HepG2 (cell line): ENCODE measurements around the gene UBAP1L.
"Not testable (repeated sequence)": the region's sequence is repeated elsewhere in the genome, so short reads cannot be mapped to it uniquely, and the experiment has no call there.

Experiments
- FIP1L1 ChIP-seq: fragments of 200-400 bp; formaldehyde crosslinking; IDR thresholded peaks from 2 replicates; pipeline ENCODE4 v1.6.1; 2018; ENCODE audit warnings: low read depth, mild to moderate bottlenecking, low read length, moderate library complexity, borderline replicate concordance; ENCODE audit not compliant: insufficient read depth
- HCFC1 ChIP-seq: fragments of 150-350 bp; IDR thresholded peaks from 2 replicates; pipeline ENCODE4 v1.6.1; 2014; ENCODE audit warnings: low read depth, low read length
- KLF6 ChIP-seq: IDR thresholded peaks from 2 replicates; pipeline ENCODE4 v1.8.0; 2016; ENCODE audit warnings: missing biosample characterization, missing genetic modification reagents
- NR2F2 ChIP-seq: IDR thresholded peaks from 2 replicates; pipeline ENCODE4 v1.6.1; 2012; ENCODE audit warnings: low read depth, inconsistent platforms, borderline replicate concordance
- PHF8 ChIP-seq: sonication (generic); formaldehyde crosslinking; IDR thresholded peaks from 2 replicates; pipeline ENCODE4 v1.5.0; 2020; ENCODE audit warnings: missing genetic modification reagents
- TF ChIP-seq, protein P1 (sequence below): sonication (generic); formaldehyde crosslinking; IDR thresholded peaks from 2 replicates; pipeline ENCODE4 v1.4.0; 2020; ENCODE audit warnings: missing genetic modification reagents
- TF ChIP-seq, protein P2 (sequence below): sonication (generic); formaldehyde crosslinking; IDR thresholded peaks from 2 replicates; pipeline ENCODE4 v1.4.0; 2020; ENCODE audit warnings: mild to moderate bottlenecking, missing genetic modification reagents
- TF ChIP-seq, protein P3 (sequence below): sonication (generic); formaldehyde crosslinking; IDR thresholded peaks from 2 replicates; pipeline ENCODE4 v1.8.1; 2023; ENCODE audit warnings: missing genetic modification reagents, inconsistent platforms, borderline replicate concordance

- not testable (repeated sequence) for TF ChIP-seq KLF6 (CRISPR knock-in tag); HCFC1; PHF8 (CRISPR knock-in tag); NR2F2; FIP1L1
- TF ChIP-seq, protein P1, sequence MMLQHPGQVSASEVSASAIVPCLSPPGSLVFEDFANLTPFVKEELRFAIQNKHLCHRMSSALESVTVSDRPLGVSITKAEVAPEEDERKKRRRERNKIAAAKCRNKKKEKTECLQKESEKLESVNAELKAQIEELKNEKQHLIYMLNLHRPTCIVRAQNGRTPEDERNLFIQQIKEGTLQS (CRISPR knock-in tag): not testable (repeated sequence)
- TF ChIP-seq, protein P2, sequence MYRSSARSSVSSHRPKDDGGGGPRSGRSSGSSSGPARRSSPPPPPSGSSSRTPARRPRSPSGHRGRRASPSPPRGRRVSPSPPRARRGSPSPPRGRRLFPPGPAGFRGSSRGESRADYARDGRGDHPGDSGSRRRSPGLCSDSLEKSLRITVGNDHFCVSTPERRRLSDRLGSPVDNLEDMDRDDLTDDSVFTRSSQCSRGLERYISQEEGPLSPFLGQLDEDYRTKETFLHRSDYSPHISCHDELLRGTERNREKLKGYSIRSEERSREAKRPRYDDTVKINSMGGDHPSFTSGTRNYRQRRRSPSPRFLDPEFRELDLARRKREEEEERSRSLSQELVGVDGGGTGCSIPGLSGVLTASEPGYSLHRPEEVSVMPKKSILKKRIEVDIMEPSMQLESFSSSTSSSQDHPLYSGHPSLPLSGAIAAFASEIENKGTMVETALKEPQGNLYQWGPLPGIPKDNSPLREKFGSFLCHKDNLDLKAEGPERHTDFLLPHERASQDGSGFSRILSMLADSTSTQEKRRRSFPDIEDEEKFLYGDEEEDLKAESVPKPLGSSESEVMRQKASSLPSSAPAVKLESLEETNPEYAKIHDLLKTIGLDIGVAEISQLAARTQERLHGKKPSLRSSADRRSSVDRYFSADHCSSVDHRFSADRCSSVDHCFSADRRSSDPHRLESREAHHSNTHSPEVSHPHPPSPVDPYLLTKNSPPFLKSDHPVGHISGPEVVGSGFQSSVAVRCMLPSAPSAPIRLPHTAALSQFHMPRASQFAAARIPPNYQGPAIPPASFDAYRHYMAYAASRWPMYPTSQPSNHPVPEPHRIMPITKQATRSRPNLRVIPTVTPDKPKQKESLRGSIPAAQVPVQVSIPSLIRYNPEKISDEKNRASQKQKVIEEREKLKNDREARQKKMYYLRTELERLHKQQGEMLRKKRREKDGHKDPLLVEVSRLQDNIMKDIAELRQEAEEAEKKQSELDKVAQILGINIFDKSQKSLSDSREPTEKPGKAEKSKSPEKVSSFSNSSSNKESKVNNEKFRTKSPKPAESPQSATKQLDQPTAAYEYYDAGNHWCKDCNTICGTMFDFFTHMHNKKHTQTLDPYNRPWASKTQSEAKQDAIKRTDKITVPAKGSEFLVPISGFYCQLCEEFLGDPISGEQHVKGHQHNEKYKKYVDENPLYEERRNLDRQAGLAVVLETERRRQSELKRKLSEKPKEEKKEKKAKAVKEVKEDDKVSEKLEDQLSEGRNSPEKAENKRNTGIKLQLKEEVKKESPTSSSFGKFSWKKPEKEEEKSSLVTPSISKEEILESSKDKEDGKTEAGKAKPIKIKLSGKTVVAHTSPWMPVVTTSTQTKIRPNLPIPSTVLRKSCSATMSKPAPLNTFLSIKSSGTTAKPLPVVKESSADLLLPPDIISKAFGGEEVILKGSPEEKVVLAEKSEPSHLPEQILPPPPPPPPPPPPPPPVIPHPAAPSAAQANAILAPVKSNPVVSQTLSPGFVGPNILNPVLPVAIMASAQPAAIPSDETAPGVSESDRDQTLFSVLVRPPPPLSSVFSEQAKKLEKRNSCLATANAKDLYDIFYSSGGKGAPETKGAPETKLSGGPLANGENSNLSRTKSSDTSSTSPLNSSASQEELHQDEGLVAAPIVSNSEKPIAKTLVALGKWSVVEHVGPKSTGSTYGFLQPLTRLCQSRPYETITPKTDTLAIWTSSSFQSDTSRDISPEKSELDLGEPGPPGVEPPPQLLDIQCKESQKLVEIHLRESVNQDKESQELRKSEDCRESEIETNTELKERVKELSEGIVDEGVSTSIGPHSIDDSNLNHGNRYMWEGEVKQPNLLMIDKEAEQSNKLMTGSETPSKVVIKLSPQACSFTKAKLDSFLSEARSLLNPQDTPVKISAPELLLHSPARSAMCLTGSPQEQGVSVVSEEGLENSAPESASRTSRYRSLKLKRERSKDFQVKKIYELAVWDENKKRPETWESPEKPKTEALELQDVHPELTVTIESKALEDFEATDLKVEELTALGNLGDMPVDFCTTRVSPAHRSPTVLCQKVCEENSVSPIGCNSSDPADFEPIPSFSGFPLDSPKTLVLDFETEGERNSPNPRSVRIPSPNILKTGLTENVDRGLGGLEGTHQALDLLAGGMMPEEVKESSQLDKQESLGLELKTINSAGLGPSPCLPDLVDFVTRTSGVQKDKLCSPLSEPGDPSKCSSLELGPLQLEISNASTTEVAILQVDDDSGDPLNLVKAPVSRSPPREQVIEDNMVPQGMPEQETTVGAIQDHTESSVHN (CRISPR knock-in tag): not testable (repeated sequence)
- TF ChIP-seq, protein P3, sequence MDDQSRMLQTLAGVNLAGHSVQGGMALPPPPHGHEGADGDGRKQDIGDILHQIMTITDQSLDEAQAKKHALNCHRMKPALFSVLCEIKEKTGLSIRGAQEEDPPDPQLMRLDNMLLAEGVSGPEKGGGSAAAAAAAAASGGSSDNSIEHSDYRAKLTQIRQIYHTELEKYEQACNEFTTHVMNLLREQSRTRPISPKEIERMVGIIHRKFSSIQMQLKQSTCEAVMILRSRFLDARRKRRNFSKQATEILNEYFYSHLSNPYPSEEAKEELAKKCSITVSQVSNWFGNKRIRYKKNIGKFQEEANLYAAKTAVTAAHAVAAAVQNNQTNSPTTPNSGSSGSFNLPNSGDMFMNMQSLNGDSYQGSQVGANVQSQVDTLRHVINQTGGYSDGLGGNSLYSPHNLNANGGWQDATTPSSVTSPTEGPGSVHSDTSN (CRISPR knock-in tag): not testable (repeated sequence)
Measured at GRCh38 chr15:65093793-65094170, 21.2 kb downstream of the UBAP1L start.
